Spleen (tissue), 7 donors: ENCODE data around the gene KCTD20.

ENCODE experiments used
- POLR2A ChIP-seq, 3 donors: fragments of 450-650 bp; IDR thresholded peaks; one replicate each; pipeline ENCODE4 v1.5.1; 2017; ENCODE audit warnings: antibody characterized with exemption in 3 of 3, mild to moderate bottlenecking in 1 of 3
- TF ChIP-seq, protein P1 (sequence below), 11 experiments: fragments of 200-600 bp in 7 of 11; fragments of 450-650 bp in 4 of 11; sonication (generic) in 4 of 11; IDR thresholded peaks in 8 of 11; conservative IDR thresholded peaks in 3 of 11; 1 replicate in 7 of 11; 2 replicates in 4 of 11; pipeline versions ENCODE4 v1.4.0 to v1.8.0; 2016 to 2021; ENCODE audit warnings: antibody characterized with exemption in 11 of 11, inconsistent platforms in 4 of 11, mild to moderate bottlenecking in 1 of 11
- donor health status: DM: no; HTN: no; CAD: no; lungs with moderate emphysema.
- donor health status: DM: no; HTN: no; CAD: no.
- donor health status: DM: no; HTN: no; CAD: no.

DNA sequence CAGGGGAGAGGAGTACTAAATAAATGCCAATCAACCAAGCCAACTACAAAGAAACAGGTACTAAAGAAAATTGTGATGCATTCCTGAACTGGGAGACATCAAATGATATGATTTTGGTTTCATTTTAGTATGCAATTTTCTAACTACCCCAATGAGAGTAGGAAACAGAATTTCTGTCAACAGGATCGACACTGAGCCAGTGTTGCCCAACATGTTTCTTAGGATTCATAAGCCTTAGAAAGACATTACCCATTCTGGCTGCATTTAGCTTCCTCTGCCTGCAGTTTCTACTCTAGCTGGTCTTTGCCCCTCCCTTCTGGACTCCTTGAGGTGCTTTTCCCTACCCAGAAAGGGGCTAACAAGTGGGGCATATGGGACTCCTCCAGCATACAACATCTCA is 49.8 kb downstream of the KCTD20 start:
- TF ChIP-seq, protein P1, sequence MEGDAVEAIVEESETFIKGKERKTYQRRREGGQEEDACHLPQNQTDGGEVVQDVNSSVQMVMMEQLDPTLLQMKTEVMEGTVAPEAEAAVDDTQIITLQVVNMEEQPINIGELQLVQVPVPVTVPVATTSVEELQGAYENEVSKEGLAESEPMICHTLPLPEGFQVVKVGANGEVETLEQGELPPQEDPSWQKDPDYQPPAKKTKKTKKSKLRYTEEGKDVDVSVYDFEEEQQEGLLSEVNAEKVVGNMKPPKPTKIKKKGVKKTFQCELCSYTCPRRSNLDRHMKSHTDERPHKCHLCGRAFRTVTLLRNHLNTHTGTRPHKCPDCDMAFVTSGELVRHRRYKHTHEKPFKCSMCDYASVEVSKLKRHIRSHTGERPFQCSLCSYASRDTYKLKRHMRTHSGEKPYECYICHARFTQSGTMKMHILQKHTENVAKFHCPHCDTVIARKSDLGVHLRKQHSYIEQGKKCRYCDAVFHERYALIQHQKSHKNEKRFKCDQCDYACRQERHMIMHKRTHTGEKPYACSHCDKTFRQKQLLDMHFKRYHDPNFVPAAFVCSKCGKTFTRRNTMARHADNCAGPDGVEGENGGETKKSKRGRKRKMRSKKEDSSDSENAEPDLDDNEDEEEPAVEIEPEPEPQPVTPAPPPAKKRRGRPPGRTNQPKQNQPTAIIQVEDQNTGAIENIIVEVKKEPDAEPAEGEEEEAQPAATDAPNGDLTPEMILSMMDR (IDR thresholded peaks at IDR 0.05 in 8 of 11, conservative IDR thresholded peaks at IDR 0.05 in 3 of 11): no peak
- TF ChIP-seq POLR2A (IDR thresholded peaks at IDR 0.05): no peak
